Natural killer cell (primary cell): Measurements from ENCODE around the gene DEGS2. TPM values are rescaled to one million over a fixed set of nuclear protein-coding genes. Genes with fewer than 3 reads are reported as not detected.

ENCODE experiments used
- ATAC-seq, 3 donors: fragments of 150-1000 bp in 2 of 3; fragments of 200-7000 bp in 1 of 3; cut with Tn5 transposase; 1 replicate in 1 of 3; 2 replicates in 2 of 3; pipeline ENCODE4 v1.10.0; 2021; ENCODE audit warnings: mild to moderate bottlenecking in 2 of 3, moderate library complexity in 2 of 3
- DNase-seq, 2 donors: peaks; one replicate each; pipeline versions ENCODE4 v3.0.0 to v3.0.0-alpha.2; 2013 to 2021; ENCODE audit warnings: mixed read lengths in 1 of 2
- H3K27ac ChIP-seq: one replicate; pipeline ENCODE4 v1.5.1; 2013; ENCODE audit warnings: mild to moderate bottlenecking, low read length
- H3K27me3 ChIP-seq: one replicate; pipeline ENCODE4 v1.6.1; 2013; ENCODE audit warnings: low read length; ENCODE audit not compliant: control insufficient read depth, insufficient read depth
- H3K36me3 ChIP-seq: one replicate; pipeline ENCODE4 v1.6.1; 2013; ENCODE audit warnings: low read length; ENCODE audit not compliant: control insufficient read depth, insufficient read depth
- H3K4me1 ChIP-seq: one replicate; pipeline ENCODE4 v1.6.1; 2013; ENCODE audit warnings: low read length; ENCODE audit not compliant: control insufficient read depth, insufficient read depth
- H3K4me3 ChIP-seq: one replicate; pipeline ENCODE4 v1.5.1; 2013; ENCODE audit warnings: low read length
- H3K9me3 ChIP-seq: one replicate; pipeline ENCODE4 v1.6.1; 2013; ENCODE audit warnings: low read length; ENCODE audit not compliant: control insufficient read depth, insufficient read depth
- H3K27ac Mint-ChIP-seq, 2 donors: one replicate each; pipeline ENCODE4 v1.8.0; 2022; ENCODE audit warnings: mild to moderate bottlenecking in 2 of 2, mixed read lengths in 2 of 2, moderate library complexity in 1 of 2
- H3K27me3 Mint-ChIP-seq, 2 donors: one replicate each; pipeline ENCODE4 v1.8.0; 2022; ENCODE audit warnings: low read depth in 2 of 2, mixed read lengths in 2 of 2
- H3K36me3 Mint-ChIP-seq: one replicate; pipeline ENCODE4 v1.8.0; 2022; ENCODE audit warnings: mixed read lengths
- H3K4me1 Mint-ChIP-seq, 2 donors: one replicate each; pipeline ENCODE4 v1.8.0; 2022; ENCODE audit warnings: mixed read lengths in 2 of 2
- H3K4me3 Mint-ChIP-seq: one replicate; pipeline ENCODE4 v1.8.0; 2022; ENCODE audit warnings: mild to moderate bottlenecking, moderate library complexity, mixed read lengths
- H3K9me3 Mint-ChIP-seq, 2 donors: one replicate each; pipeline ENCODE4 v1.8.0; 2022; ENCODE audit warnings: mixed read lengths in 2 of 2
- WGBS: methylation state at CpG from one replicate; pipeline ENCODE4 v1.1.7; 2013; ENCODE audit warnings: missing lambda C conversion rate; ENCODE audit not compliant: insufficient coverage; 5-methylcytosine and 5-hydroxymethylcytosine counted together
- intact Hi-C: fragments of 100-400 bp; cut with micrococcal nuclease; formaldehyde crosslinking; loops from one replicate; pipeline ENCODE4 v1.14.2; 2022
- total RNA-seq, 4 donors: library from RNA; stranded (reverse); fragments of 120-200 nt in 1 of 4; gene quantifications; one replicate each; pipeline versions ENCODE4 v1.2.3 to v1.2.4, GENCODE V29; 2013 to 2022
- TF ChIP-seq, protein P1 (sequence below): fragments of 200-600 bp; IDR thresholded peaks from one replicate; pipeline ENCODE4 v1.8.0; 2022; ENCODE audit warnings: antibody characterized with exemption

DEGS2 gene
- total RNA-seq, 3 donors from 2014 or later (not counting 1 experiment from before 2014, with no cell fraction given): 0.60 to 7.1 (median 4.4) TPM

DNA sequence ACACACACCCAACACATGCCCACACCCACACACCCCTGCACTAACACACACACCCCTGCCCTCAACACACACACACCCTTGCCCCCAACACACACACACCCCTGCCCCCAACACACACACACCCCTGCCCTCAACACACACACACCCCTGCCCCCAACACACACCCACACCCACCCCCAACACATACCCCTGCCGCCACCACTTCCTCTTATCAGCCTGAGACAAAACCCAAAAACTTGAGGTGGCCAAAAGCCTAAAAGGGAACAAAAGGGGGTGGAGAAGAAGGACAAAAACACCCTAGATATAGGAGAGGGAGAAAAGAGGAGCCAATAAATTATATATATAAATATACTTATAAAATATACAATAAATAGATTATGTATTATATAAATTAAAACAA is 9.1 kb upstream of the DEGS2 start:
- H3K27ac ChIP-seq: no peak overlapping the region
- H3K4me1 ChIP-seq: peaks cover 29% of the 10 kb centered on the region
- no CpG with 5 or more reads among the region's 1 CpG for WGBS
- no peaks in the 10 kb centered on the region for H3K9me3 Mint-ChIP-seq
- peak overlapping the region; percentile 67 for H3K4me3 Mint-ChIP-seq
- intact Hi-C loops: no loop called here
- no peaks in the 10 kb centered on the region for H3K27me3 ChIP-seq
- H3K9me3 ChIP-seq: no peaks in the 10 kb centered on the region
- H3K27ac Mint-ChIP-seq: peak overlapping the region in 1 of 2 donors; percentile 49
- H3K36me3 ChIP-seq: no peaks in the 10 kb centered on the region
- H3K36me3 Mint-ChIP-seq: no peaks in the 10 kb centered on the region
- H3K4me3 ChIP-seq: no peak overlapping the region
- H3K4me1 Mint-ChIP-seq: peaks cover 20 to 38% of the 10 kb centered on the region in 2 donors
- TF ChIP-seq, protein P1, sequence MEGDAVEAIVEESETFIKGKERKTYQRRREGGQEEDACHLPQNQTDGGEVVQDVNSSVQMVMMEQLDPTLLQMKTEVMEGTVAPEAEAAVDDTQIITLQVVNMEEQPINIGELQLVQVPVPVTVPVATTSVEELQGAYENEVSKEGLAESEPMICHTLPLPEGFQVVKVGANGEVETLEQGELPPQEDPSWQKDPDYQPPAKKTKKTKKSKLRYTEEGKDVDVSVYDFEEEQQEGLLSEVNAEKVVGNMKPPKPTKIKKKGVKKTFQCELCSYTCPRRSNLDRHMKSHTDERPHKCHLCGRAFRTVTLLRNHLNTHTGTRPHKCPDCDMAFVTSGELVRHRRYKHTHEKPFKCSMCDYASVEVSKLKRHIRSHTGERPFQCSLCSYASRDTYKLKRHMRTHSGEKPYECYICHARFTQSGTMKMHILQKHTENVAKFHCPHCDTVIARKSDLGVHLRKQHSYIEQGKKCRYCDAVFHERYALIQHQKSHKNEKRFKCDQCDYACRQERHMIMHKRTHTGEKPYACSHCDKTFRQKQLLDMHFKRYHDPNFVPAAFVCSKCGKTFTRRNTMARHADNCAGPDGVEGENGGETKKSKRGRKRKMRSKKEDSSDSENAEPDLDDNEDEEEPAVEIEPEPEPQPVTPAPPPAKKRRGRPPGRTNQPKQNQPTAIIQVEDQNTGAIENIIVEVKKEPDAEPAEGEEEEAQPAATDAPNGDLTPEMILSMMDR: no peak
- DNase-seq (no peak), ATAC-seq (peak in 1 of 3 donors; percentile 11)
- peaks cover 0 to 3% of the 10 kb centered on the region in 2 donors for H3K27me3 Mint-ChIP-seq

DNA sequence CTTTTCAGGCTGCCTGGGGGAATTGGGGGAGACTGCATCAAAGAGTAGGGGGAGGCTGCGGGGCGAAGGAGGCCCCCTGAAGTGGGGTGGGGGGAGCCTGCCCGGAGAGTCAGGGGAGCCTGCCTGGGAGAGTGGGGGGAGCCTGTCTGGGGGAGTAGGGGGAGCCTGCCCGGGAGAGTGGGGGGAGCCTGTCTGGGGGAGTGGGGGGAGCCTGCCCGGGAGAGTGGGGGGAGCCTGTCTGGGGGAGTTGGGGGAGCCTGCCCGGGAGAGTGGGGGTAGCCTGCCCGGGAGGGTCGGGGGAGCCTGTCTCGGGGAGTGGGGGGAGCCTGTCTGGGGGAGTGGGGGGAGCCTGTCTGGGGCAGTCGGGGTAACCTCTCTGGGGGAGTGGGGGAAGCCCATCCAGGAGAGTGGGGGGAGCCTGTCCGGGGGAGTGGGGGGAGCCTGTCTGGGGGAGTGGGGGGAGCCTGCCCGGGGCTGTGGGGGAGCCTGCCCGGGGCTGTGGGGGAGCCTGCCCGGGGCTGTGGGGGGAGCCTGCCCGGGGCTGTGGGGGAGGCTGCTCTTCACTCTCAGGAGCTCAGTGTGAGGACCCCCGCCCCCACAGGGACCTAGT is 6.5 kb upstream of the DEGS2 start:
- peak overlapping the region; percentile 94 for H3K4me3 Mint-ChIP-seq
- Histone ChIP-seq H3K4me3 (peak overlapping the region; percentile 43), H3K9me3 (no peaks in the 10 kb centered on the region), H3K4me1 (peaks cover 29% of the 10 kb centered on the region), H3K27me3 (no peaks in the 10 kb centered on the region), H3K27ac (peak overlapping the region; percentile 28), H3K36me3 (no peaks in the 10 kb centered on the region)
- H3K4me1 Mint-ChIP-seq: peaks cover 20 to 29% of the 10 kb centered on the region in 2 donors
- H3K27ac Mint-ChIP-seq: peak overlapping the region; percentile 85 to 91
- intact Hi-C loops: no loop called here
- TF ChIP-seq, protein P1: no peak
- ATAC-seq: peak in 2 of 3 donors; percentile 11 to 33
- no peak for DNase-seq
- WGBS: 46% methylated on average over 13 of the region's 16 CpGs
- H3K36me3 Mint-ChIP-seq: no peaks in the 10 kb centered on the region
- H3K27me3 Mint-ChIP-seq: no peaks in the 10 kb centered on the region
- no peaks in the 10 kb centered on the region for H3K9me3 Mint-ChIP-seq

DNA sequence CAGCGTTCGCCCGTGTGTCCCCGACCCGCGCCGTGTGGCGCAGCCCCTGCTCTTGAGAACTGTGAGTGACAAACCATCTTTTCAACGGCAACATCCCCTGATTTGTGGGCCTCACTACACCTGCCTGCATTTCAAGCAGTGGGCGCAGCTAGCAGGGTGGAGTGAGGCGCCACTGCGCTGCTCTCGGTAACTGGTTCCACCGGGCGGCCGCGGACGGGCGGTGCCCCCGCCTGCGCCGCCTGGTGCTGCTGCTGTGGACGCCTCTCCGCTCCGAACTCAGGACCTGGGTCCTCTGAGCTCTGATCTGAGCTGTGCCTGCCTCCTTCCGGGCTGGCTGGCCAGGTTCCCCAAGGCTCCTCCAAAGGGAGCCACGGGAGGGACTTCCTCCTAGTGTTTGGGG is 5.9 kb upstream of the DEGS2 start:
- H3K4me1 Mint-ChIP-seq: peaks cover 20 to 25% of the 10 kb centered on the region in 2 donors
- no peaks in the 10 kb centered on the region for H3K27me3 Mint-ChIP-seq
- intact Hi-C loops: no loop called here
- peak overlapping the region; percentile 75 to 90 for H3K27ac Mint-ChIP-seq
- H3K36me3 Mint-ChIP-seq: no peaks in the 10 kb centered on the region
- TF ChIP-seq, protein P1: no peak
- ATAC-seq: peak in 2 of 3 donors; percentile 33 to 59
- no peaks in the 10 kb centered on the region for H3K9me3 ChIP-seq
- H3K4me1 ChIP-seq: peaks cover 29% of the 10 kb centered on the region
- peak overlapping the region; percentile 77 for H3K4me3 Mint-ChIP-seq
- no peak overlapping the region for H3K27ac ChIP-seq
- no peaks in the 10 kb centered on the region for H3K27me3 ChIP-seq
- no peak overlapping the region for H3K4me3 ChIP-seq
- no peak for DNase-seq
- no peaks in the 10 kb centered on the region for H3K9me3 Mint-ChIP-seq
- WGBS: 73% methylated on average over 27 of the region's 27 CpGs
- H3K36me3 ChIP-seq: no peaks in the 10 kb centered on the region

DNA sequence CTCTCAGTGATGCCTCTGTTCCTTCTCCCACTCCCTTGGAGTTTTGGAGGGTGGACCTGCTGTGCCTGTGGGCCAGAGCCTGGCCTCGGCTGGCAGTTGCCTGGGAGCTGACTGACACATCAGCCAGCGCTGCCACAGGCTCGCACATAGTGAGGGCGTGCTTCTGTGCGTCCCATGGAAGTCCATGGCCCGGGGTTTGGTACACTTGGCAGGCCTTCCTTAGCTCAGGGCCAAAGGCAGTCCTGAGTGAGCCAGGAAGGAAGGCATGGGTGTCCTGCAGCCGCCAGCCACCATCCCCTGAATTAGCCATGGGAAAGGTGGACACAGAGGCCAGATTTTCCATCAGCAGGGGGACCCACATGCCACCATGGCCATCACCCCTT is 1.1 kb upstream of the DEGS2 start:
- intact Hi-C loops: no loop called here
- H3K36me3 ChIP-seq: no peaks in the 10 kb centered on the region
- ATAC-seq (no peak), DNase-seq (no peak)
- peaks cover 11% of the 10 kb centered on the region for H3K4me1 ChIP-seq
- TF ChIP-seq, protein P1: no peak
- Mint-ChIP-seq H3K4me3 (peak overlapping the region; percentile 31), H3K27me3 (peaks cover 0 to 6% of the 10 kb centered on the region in 2 donors), H3K36me3 (no peaks in the 10 kb centered on the region), H3K27ac (no peak overlapping the region), H3K9me3 (no peaks in the 10 kb centered on the region), H3K4me1 (peaks cover 7 to 8% of the 10 kb centered on the region in 2 donors)
- peaks cover 7% of the 10 kb centered on the region for H3K27me3 ChIP-seq
- no peak overlapping the region for H3K27ac ChIP-seq
- H3K4me3 ChIP-seq: no peak overlapping the region
- 95% methylated on average over 7 of the region's 7 CpGs for WGBS
- H3K9me3 ChIP-seq: no peaks in the 10 kb centered on the region
